Measurements from ENCODE around the gene LRSAM1.

GRCh38 chr9:127463911-127464310, 12.6 kb downstream of the LRSAM1 start:
- TF ChIP-seq CTCF (IDR thresholded peaks at IDR 0.05) (no peak), POLR2A (IDR thresholded peaks at IDR 0.05) (no peak), EP300 (IDR thresholded peaks at IDR 0.05) (no peak)

Data from upper lobe of left lung (tissue), 4 donors.